Testis (tissue), 3 donors: ENCODE measurements around the gene RABGAP1L. TPM values are rescaled to one million over a fixed set of nuclear protein-coding genes. Genes with fewer than 3 reads are reported as not detected.

Experiments
- DNase-seq: peaks from one replicate; pipeline ENCODE4 v3.0.0-alpha.2; 2019
- H3K27ac ChIP-seq, 2 donors: fragments of 200-600 bp; sonication (generic); one replicate each; pipeline ENCODE4 v1.5.1; 2019
- H3K27me3 ChIP-seq: fragments of 200-600 bp; sonication (generic); one replicate; pipeline ENCODE4 v1.5.1; 2019
- H3K36me3 ChIP-seq: fragments of 200-600 bp; sonication (generic); one replicate; pipeline ENCODE4 v1.5.1; 2017; ENCODE audit warnings: low read depth; ENCODE audit errors: missing control alignments
- H3K4me1 ChIP-seq: fragments of 200-600 bp; sonication (generic); one replicate; pipeline ENCODE4 v1.5.1; 2019
- H3K4me3 ChIP-seq, 2 donors: fragments of 200-600 bp; sonication (generic); one replicate each; pipeline ENCODE4 v1.5.1; 2017 to 2019
- H3K9me3 ChIP-seq: fragments of 200-600 bp; sonication (generic); one replicate; pipeline ENCODE4 v1.5.1; 2017
- CTCF ChIP-seq, 3 experiments: fragments of 450-650 bp in 2 of 3; fragments of 200-600 bp in 1 of 3; sonication (generic) in 1 of 3; IDR thresholded peaks; one replicate each; pipeline ENCODE4 v1.5.1; 2016 to 2019; ENCODE audit warnings: antibody characterized with exemption in 3 of 3, mild to moderate bottlenecking in 2 of 3, moderate library complexity in 1 of 3
- POLR2A ChIP-seq: fragments of 450-650 bp; IDR thresholded peaks from one replicate; pipeline ENCODE4 v1.6.1; 2017; ENCODE audit warnings: antibody characterized with exemption, mild to moderate bottlenecking, moderate library complexity
- WGBS, 2 donors: methylation state at CpG; one replicate each; pipeline ENCODE4 v1.1.5; 2018; 5-methylcytosine and 5-hydroxymethylcytosine counted together
- intact Hi-C: fragments of 100-400 bp; cut with DNase I; formaldehyde crosslinking; loops from one replicate; pipeline ENCODE4 v1.15.1; 2023; ENCODE audit warnings: low total_unique reads
- polyA plus RNA-seq: library from polyadenylated mRNA; stranded (reverse); fragments of 350-450 nt; fragmentation: Illumina TruSeq; extraction: RNeasy Lipid Tissue Mini Kit (QIAGEN cat#74804); gene quantifications from one replicate; pipeline ENCODE4 v1.2.3, GENCODE V29; 2014; ENCODE audit warnings: low read depth, low replicate concordance; ENCODE audit not compliant: insufficient read depth
- total RNA-seq, 2 donors: library from RNA; depleted of rRNA; stranded (reverse); fragments of >200 nt; gene quantifications; one replicate each; pipeline ENCODE4 v1.2.3, GENCODE V29; 2016

The RABGAP1L gene
- total and polyA plus RNA-seq, 3 donors from 2014 or later = 40.5 to 53.1 (median 49.5) TPM

DNA sequence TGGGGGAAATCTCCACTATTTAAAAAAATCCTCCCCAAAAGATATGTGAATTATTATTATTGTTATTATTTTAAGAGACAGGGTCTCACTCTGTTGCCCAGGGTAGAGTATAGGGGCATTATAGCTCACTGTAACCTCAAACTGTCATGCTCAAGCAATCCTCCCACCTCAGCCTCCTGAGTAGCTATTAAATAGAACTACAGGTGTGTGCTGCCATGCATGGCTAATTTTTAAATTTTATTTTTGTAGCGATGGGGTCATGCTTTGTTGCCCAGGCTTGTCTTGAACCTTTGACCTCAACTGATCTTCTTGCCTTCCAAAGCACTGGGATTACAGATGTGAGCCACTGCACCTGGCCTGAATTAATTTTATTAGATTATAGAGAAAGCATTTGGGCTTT lies 116.8 kb downstream of the RABGAP1L start:
- DNase-seq = no peak
- no peak overlapping the region for H3K27ac ChIP-seq
- no peaks in the 10 kb centered on the region for H3K9me3 ChIP-seq
- WGBS, 2 donors = 86 to 89% methylated on average over 1 of the region's 1 CpG
- H3K36me3 ChIP-seq = no peaks in the 10 kb centered on the region
- no peak overlapping the region for H3K4me3 ChIP-seq
- TF ChIP-seq CTCF (IDR thresholded peaks at IDR 0.05) (no peak), POLR2A (no peak)
- no peaks in the 10 kb centered on the region for H3K4me1 ChIP-seq
- no peaks in the 10 kb centered on the region for H3K27me3 ChIP-seq
- intact Hi-C loops = no loop called here

DNA sequence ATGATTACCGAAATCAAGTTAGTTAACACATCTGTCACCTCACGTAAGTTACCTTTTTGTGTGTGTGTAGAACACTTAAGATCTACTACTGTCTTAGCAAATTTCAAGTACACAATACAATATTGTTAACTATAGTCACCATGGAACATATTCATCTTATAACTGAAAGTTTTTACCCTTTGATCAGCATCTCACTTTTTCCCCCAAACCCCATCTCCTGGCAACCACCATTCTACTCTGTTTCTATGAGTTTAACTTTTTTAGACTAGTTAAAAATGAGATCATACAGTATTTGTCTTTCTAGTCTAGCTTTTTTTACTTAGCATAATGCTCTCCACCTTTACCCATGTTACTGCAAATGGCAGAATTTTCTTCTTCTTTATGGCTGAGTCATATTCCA lies 124.7 kb downstream of the RABGAP1L start:
- no peak for DNase-seq
- TF ChIP-seq CTCF (IDR thresholded peaks at IDR 0.05) (no peak), POLR2A (no peak)
- intact Hi-C loops = no loop called here
- Histone ChIP-seq H3K9me3 (no peaks in the 10 kb centered on the region), H3K4me3 (no peak overlapping the region), H3K27me3 (no peaks in the 10 kb centered on the region), H3K27ac (no peak overlapping the region), H3K36me3 (no peaks in the 10 kb centered on the region), H3K4me1 (no peaks in the 10 kb centered on the region)
- WGBS, 2 donors = 96 to 97% methylated on average over 2 of the region's 2 CpGs

DNA sequence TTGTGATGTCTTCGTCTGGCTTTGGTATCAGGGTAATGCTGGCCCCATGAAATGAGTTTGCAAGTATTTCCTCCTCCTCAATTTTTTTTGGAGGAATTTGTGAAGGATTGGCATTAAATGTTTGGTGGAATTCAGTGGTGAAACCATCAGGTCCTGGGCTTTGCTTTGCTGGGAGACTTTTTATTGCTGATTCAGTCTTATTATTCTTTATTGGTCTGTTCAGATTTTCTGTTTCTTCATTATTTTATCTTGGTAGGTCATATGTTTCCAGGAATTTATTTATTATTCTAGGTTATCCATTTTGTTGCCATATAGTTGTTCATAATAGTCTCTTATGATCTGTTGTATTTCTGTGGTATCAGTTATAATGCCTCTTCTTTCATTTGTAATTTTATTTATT lies 126.7 kb downstream of the RABGAP1L start:
- TF ChIP-seq CTCF (IDR thresholded peaks at IDR 0.05) = no peak
- TF ChIP-seq POLR2A = no peak
- WGBS, 2 donors = 88 to 90% methylated on average over 1 of the region's 1 CpG
- DNase-seq = no peak
- intact Hi-C loops = no loop called here
- no peaks in the 10 kb centered on the region for H3K4me1 ChIP-seq
- no peak overlapping the region for H3K27ac ChIP-seq
- no peak overlapping the region for H3K4me3 ChIP-seq
- no peaks in the 10 kb centered on the region for H3K27me3 ChIP-seq
- H3K36me3 ChIP-seq = no peaks in the 10 kb centered on the region
- no peaks in the 10 kb centered on the region for H3K9me3 ChIP-seq

GRCh38 chr1:174289644-174290310 lies 130.5 kb downstream of the RABGAP1L start:
- intact Hi-C loops = no loop called here
- no peak overlapping the region for H3K27ac ChIP-seq
- no peaks in the 10 kb centered on the region for H3K4me1 ChIP-seq
- TF ChIP-seq POLR2A = no peak
- H3K4me3 ChIP-seq = no peak overlapping the region
- H3K27me3 ChIP-seq = no peaks in the 10 kb centered on the region
- no peaks in the 10 kb centered on the region for H3K9me3 ChIP-seq
- 86 to 100% methylated on average over 1 to 2 of the region's 2 CpGs for WGBS, 2 donors
- no peak for DNase-seq
- H3K36me3 ChIP-seq = no peaks in the 10 kb centered on the region

GRCh38 chr1:174291059-174291458 lies 131.7 kb downstream of the RABGAP1L start:
- Histone ChIP-seq H3K27ac (no peak overlapping the region), H3K4me1 (no peaks in the 10 kb centered on the region), H3K9me3 (no peaks in the 10 kb centered on the region), H3K36me3 (no peaks in the 10 kb centered on the region), H3K4me3 (no peak overlapping the region), H3K27me3 (no peaks in the 10 kb centered on the region)
- TF ChIP-seq POLR2A (no peak), CTCF (IDR thresholded peaks at IDR 0.05) (no peak)
- DNase-seq = no peak
- intact Hi-C loops = no loop called here
